Activated effector memory CD4-positive, alpha-beta T cell treated with anti-CD3 and anti-CD28 coated beads, Interleukin-2, amount 50 U/mL, for 16 hours (primary cell): ENCODE data around the gene LCP2.
A peak's percentile ranks its signal among the peaks of the same experiment; 100 is the strongest.

Experiments used
- DNase-seq: peaks from one replicate; pipeline ENCODE4 v3.0.0-alpha.2; 2020

Gene LCP2

DNA sequence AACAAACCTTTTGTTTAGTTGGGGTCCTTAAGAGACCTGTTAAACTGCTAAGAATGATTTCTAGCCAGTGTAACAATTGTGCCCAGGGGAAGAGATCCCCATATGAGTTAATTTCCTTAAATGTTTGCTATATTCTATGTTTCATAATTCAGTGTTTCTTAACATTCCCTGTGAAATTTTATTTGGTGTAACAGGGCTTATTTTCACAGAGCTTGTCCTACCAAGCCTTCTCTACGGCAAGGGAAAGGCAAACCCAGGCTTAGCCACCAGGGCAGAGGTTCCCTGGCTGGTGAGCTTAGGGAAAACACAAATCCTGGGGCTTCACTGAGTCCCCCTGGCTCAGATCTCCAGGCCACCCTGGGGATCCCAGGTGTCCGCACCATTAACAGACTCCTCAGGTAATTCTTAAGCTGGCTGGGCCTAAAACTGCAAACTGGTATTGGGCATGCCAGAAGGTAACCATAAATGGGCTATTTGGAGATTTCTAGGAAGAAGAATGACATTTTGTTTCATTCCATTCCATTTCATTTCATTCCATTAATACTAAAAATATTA lies 17.0 kb upstream of the LCP2 start:
- no peak for DNase-seq

DNA sequence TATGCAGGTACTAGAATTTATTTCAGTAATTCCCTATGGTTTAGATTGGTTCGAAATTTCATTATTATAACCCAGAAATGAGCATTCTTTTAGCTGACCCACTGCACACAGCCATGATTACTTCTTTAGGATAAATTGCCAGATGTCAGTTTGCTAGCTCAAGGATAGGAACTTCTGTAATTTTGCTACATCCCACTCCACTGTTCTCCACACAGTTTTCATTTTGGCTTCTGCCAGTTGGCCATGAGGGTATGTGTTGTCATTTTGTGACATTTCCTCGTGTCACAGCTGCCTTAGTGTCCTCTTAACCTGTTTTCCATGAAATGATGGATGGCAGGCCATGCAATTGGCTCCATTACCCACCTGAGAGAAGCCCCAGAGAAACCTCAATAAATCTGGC lies 16.2 kb upstream of the LCP2 start:
- no peak for DNase-seq

DNA sequence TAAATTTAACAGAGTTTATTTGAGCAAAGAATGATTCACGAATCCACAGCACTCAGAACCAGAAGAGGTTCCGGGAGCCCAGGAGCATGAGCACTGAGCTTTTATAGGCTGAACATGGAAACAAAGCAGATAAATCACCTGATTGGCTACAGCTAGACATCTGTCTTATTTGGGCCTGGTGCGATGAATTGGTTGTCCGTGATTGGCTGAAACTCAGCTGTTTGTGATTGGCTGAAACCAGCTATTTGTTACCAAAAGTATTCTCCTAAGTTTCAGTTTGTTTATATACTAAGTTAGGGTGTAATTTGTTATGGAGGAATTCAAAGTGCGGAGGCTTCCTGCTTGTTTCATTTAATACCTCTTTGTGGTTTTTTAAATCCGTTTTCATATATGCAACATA lies 15.8 kb upstream of the LCP2 start:
- peak; percentile 78 for DNase-seq

DNA sequence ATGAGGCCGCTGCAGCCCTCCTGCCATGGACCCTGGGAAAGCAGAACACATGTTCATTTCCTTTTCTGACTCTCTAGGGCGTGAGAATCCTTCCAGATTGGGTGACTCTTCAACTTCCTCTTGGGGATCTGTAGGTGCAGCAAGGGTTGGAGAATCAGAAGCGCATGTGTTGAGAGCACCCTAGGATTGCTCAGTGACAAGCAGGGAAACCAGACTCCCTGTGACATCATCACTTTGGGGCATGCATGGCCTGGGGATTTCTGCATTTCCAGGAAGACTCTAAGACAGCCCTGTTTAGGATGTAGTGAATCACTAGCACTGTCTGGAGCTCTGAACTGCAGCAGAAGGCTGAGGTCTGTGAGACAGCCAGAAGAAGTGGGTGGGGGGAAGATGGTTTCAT lies 15.1 kb upstream of the LCP2 start:
- peak; percentile 89 for DNase-seq

GRCh38 chr5:170312301-170312595 lies 14.7 kb upstream of the LCP2 start:
- DNase-seq = no peak

- DNase-seq = no peak
Measured at GRCh38 chr5:170311511-170312300, 14.1 kb upstream of the LCP2 start.

- DNase-seq = no peak
Measured at GRCh38 chr5:170310256-170310926, 12.8 kb upstream of the LCP2 start.

DNA sequence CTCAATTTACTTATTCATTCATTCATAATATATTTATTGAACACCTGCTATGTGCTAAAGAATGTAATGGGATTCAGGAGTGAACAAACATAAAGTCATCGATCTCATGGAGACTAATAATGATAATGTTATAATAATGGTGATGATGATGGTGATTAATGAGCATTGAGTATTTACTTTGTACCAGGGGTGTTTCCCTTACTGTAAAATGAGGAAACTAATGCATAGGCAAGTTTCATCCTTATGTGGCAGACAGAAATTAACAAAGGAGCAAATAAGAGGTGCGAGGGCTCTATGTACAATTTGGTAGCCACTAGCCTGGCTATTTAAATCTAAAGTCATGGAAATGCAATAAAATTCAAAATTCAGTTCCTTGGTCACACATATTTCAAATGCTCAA lies 11.1 kb upstream of the LCP2 start:
- no peak for DNase-seq

DNA sequence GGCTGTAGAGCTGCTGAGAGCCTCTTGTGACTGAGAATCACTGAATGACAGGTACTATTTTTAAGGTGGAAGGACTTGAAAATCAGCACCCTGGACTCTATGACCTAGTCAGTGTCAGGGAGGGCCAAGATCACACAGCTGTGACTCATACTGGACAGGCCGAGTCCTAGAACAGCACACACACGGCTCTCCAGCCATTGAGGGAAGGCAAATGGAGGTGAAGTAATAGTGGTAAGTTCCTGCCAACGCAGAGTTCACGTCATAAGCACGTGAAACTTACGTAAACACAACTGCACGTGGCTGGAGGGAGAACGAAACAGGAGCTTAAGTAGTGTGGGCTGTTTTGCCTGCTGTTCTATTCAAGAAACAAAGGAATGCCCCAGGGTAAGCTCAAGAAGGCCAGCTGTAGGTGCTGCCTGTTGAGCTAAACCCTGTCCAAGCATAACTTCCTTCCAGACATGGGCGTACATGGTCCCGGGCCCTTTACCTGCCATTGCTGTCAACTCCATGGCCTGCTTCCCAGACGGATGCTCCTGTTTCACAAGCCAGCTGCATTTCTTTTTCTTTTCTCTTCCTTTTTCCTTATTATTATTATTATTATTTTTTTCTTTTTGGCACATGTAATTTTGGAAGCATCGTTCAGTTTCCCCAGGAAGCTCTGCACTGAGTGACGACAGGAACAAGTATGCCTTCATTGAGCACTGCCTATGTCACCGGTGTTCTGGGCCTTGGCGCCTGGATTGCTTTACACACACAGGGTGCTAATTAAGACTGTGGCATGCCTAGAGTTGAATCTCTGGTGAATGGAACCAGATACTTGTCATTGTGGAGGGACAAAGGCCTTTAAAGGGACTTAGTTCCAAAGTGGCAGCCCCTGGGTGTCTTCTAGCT lies 10.2 kb upstream of the LCP2 start:
- no peak for DNase-seq

- no peak for DNase-seq
Measured at GRCh38 chr5:170306381-170306831, 8.8 kb upstream of the LCP2 start.

- no peak for DNase-seq
Measured at GRCh38 chr5:170305646-170306025, 8.1 kb upstream of the LCP2 start.

GRCh38 chr5:170305016-170305645 lies 7.6 kb upstream of the LCP2 start:
- DNase-seq = no peak

DNA sequence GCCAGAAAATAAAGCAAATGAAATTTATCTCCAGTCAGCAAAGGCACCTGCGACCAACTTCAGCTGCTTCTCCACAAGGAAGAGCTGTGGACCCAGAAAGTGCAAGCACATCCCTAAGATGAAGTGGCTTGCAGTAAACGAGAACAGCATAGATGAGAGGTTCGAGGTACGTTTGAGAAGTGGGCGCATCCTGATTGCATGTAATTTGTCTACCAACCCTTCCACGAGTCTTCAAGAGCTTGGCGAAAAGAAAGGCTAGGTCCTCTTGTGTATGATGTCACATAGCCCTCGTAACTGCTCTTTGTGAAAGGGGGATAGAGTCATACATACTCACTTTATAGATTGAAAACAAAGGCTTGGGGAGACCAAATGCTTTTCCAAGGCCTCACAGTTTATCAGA lies 6.0 kb upstream of the LCP2 start:
- no peak for DNase-seq

- DNase-seq = peak; percentile 87
Measured at GRCh38 chr5:170302653-170303501, 5.3 kb upstream of the LCP2 start.

DNA sequence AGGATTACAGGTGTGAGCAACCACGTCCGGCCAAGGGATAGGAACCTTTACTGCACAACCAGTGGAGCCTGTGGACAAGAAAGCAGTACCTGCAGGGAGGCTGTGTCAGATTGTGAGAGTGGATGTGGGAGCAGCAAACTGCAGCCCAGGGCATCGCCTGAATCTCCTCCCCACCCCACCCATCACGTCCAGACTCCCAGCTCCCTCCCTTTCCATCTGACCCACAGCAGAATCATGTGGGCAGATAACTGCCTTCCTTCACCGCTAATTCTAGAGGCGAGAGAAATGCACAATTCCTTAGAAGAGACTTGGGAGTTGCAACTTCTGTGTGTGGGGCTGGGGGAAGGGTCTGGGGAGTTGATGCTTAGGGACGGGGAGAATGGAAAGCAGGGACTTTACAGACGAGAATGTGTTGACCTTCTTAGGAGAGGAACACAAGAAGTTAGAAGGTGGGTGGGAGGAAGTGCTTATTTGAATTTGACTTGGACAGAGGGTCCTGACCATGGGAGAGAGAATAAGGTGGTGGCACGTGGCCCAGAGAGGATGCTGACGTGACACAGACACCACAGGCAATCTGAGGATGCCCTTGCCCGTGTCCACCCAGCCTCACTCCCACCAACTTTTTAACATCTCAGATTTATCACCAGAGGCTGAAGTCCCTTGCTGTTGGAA lies 4.5 kb upstream of the LCP2 start:
- no peak for DNase-seq

DNA sequence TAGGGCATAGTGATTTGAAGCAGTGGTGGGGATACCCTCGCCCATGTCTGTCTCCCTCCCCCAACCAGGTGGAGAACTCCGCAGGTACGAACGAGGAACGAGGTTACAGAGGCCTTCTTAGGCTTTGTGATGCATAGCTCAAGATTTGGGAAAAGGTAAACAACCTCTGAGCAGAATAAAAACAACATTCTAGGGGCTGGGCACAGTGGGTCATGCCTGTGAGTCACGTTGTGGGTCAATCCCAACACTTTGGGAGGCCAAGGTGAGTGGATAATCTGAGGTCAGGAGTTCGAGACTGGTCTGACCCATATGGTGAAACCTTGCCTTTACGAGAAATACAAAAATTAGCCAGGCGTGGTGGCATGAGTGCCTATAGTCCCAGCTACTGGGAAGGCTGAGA lies 3.6 kb upstream of the LCP2 start:
- no peak for DNase-seq

- DNase-seq = no peak
Measured at GRCh38 chr5:170300361-170301013, 2.9 kb upstream of the LCP2 start.

- no peak for DNase-seq
Measured at GRCh38 chr5:170296935-170297588, 515 bp downstream of the LCP2 start.

DNA sequence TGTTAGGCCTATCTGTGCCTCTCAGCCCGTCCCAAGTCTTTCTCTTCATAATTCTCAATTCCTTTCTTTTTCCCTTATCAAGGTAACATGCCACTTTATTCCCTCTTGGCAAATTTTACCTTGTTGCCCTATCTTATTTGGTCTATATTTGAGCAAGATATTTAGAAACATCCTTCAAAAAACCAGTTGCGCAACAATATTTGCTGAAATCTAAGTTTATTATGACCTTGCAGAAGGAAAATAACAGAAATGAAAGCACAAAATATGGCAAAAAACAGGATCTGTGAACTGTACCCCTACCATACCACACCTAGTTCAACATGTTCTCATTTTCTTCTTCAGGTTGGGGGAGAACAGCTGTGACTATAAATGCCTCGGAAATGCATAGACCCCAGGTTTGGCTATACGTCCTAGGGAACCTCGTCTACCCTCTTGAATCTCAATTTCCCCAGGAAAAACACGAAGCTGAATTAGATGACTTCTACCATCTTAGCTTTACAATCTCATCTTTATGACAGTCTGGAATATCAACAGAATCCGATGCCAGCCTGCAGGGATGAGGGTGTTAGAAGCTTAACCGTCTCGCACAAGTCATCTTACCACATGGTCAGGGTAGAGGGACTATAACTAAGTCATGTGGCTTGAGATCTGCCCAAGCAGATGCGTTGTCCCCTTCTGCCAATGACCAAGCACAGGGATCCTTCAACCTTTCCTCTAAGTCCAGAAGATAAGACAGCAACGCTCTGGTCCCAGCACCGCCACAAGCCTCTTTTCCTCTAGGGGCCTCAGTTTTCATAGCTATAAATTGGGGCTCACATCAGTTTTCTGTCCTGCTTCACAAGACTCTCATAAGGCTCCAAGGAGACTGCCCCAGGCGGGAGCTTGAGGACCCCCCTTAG lies 1.3 kb downstream of the LCP2 start:
- DNase-seq = no peak
